Measurements from ENCODE around the gene GPS1.
"Not testable (repeated sequence)": the region's sequence is repeated elsewhere in the genome, so short reads cannot be mapped to it uniquely, and the experiment has no call there.

The GPS1 gene

DNA sequence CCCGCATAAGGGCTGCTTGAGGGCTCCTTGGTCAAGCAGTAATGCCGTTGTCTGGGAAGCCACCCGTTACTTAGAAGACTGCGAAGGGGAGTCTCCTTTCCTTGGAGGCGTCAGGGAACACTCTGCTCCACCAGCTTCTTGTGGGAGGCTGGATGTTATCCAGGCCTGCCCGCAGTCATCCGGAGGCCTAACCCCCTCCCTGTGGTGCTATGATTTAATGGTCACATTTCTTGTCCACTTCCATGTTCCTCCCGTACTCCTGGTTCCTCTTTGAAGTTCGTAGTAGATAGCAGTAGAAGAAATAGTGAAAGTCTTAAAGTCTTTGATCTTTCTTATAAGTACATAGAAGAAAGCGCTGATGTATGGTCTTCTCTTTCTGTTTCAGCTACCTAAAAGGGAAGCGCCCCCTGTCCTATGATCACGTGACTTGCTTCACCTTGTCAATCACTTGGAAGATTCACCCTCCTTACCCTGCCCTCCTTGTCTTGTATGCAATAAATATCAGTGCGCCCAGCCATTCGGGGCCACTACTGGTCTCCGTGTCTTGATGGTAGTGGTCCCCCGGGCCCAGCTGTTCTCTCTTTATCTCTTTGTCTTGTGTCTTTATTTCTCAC is 12.8 kb upstream of the GPS1 start:
- H3K4me1 ChIP-seq (ENCODE audit: control insufficient read depth in 1 of 2, insufficient read depth in 2 of 2, low read length in 2 of 2); H3K4ac ChIP-seq (ENCODE audit: low read depth, low read length); DNase-seq; H3K9me3 ChIP-seq (ENCODE audit: insufficient read depth, low read depth, low read length); H3K4me2 ChIP-seq (ENCODE audit: low read length); H2BK12ac ChIP-seq (ENCODE audit: low read length); H4K91ac ChIP-seq (ENCODE audit: low read depth, low read length); H3K27me3 ChIP-seq (ENCODE audit: insufficient read depth, low read length); H3K18ac ChIP-seq (ENCODE audit: low read length); H2AK5ac ChIP-seq (ENCODE audit: low read length); H3K79me2 ChIP-seq (ENCODE audit: control insufficient read depth, insufficient read depth, low read length, poor library complexity); H3K4me3 ChIP-seq (ENCODE audit: low read depth, low read length); H2BK5ac ChIP-seq (ENCODE audit: low read depth, low read length, poor library complexity); H3K14ac ChIP-seq (ENCODE audit: low read length); H4K12ac ChIP-seq (ENCODE audit: low read depth, low read length); H2BK120ac ChIP-seq (ENCODE audit: insufficient read depth, low read length, poor library complexity); H3K36me3 ChIP-seq (ENCODE audit: control insufficient read depth in 1 of 2, insufficient read depth in 2 of 2, low read length in 2 of 2); H2AFZ ChIP-seq (ENCODE audit: insufficient read depth, low read length, poor library complexity); H3K27ac ChIP-seq (ENCODE audit: low read depth, low read length); H3K79me1 ChIP-seq (ENCODE audit: low read length); H4K8ac ChIP-seq (ENCODE audit: low read depth, low read length); H3K9ac ChIP-seq (ENCODE audit: low read length); H3K23ac ChIP-seq (ENCODE audit: low read length): not testable (repeated sequence)
- WGBS (ENCODE audit: extremely low coverage, insufficient coverage, insufficient read length): no CpG with 5 or more reads among the region's 16 CpGs

- no peaks in the 10 kb centered on the region for H3K27me3 ChIP-seq (ENCODE audit: insufficient read depth, low read length)
- no peak for DNase-seq
- no peak overlapping the region for H3K4me2 ChIP-seq (ENCODE audit: low read length)
- H3K4me3 ChIP-seq (ENCODE audit: low read depth, low read length): no peak overlapping the region
- H3K18ac ChIP-seq (ENCODE audit: low read length): no peak overlapping the region
- H4K91ac ChIP-seq (ENCODE audit: low read depth, low read length): no peak overlapping the region
- no peak overlapping the region for H2BK5ac ChIP-seq (ENCODE audit: low read depth, low read length, poor library complexity)
- H3K9me3 ChIP-seq (ENCODE audit: insufficient read depth, low read depth, low read length): peaks cover 4% of the 10 kb centered on the region
- no peak overlapping the region for H4K8ac ChIP-seq (ENCODE audit: low read depth, low read length)
- no peak overlapping the region for H2BK120ac ChIP-seq (ENCODE audit: insufficient read depth, low read length, poor library complexity)
- peaks cover 4% of the 10 kb centered on the region for H3K79me1 ChIP-seq (ENCODE audit: low read length)
- no CpG with 5 or more reads among the region's 8 CpGs for WGBS (ENCODE audit: extremely low coverage, insufficient coverage, insufficient read length)
- H3K79me2 ChIP-seq (ENCODE audit: control insufficient read depth, insufficient read depth, low read length, poor library complexity): peaks cover 5% of the 10 kb centered on the region
- H3K4me1 ChIP-seq (ENCODE audit: control insufficient read depth in 1 of 2, insufficient read depth in 2 of 2, low read length in 2 of 2): peaks cover 5 to 6% of the 10 kb centered on the region in 2 experiments
- peaks cover 0 to 8% of the 10 kb centered on the region in 2 experiments for H3K36me3 ChIP-seq (ENCODE audit: control insufficient read depth in 1 of 2, insufficient read depth in 2 of 2, low read length in 2 of 2)
- H3K4ac ChIP-seq (ENCODE audit: low read depth, low read length): no peak overlapping the region
- H2AK5ac ChIP-seq (ENCODE audit: low read length): no peak overlapping the region
- no peak overlapping the region for H3K14ac ChIP-seq (ENCODE audit: low read length)
- H3K27ac ChIP-seq (ENCODE audit: low read depth, low read length): no peak overlapping the region
- H4K12ac ChIP-seq (ENCODE audit: low read depth, low read length): no peak overlapping the region
- H3K9ac ChIP-seq (ENCODE audit: low read length): no peak overlapping the region
- H2BK12ac ChIP-seq (ENCODE audit: low read length): no peak overlapping the region
- no peak overlapping the region for H2AFZ ChIP-seq (ENCODE audit: insufficient read depth, low read length, poor library complexity)
- no peak overlapping the region for H3K23ac ChIP-seq (ENCODE audit: low read length)
These were observed 11.9 kb upstream of the GPS1 start for GRCh38 chr17:82039695-82040299.

- Histone ChIP-seq H3K14ac (ENCODE audit: low read length) (no peak overlapping the region), H3K4me2 (ENCODE audit: low read length) (no peak overlapping the region), H4K8ac (ENCODE audit: low read depth, low read length) (no peak overlapping the region), H2BK120ac (ENCODE audit: insufficient read depth, low read length, poor library complexity) (no peak overlapping the region), H2AFZ (ENCODE audit: insufficient read depth, low read length, poor library complexity) (no peak overlapping the region), H3K18ac (ENCODE audit: low read length) (no peak overlapping the region), H3K27me3 (ENCODE audit: insufficient read depth, low read length) (no peaks in the 10 kb centered on the region), H3K79me2 (ENCODE audit: control insufficient read depth, insufficient read depth, low read length, poor library complexity) (peaks cover 5% of the 10 kb centered on the region), H3K4me1 (ENCODE audit: control insufficient read depth in 1 of 2, insufficient read depth in 2 of 2, low read length in 2 of 2) (peaks cover 5% of the 10 kb centered on the region in 2 experiments), H4K91ac (ENCODE audit: low read depth, low read length) (no peak overlapping the region), H2BK12ac (ENCODE audit: low read length) (no peak overlapping the region), H3K23ac (ENCODE audit: low read length) (no peak overlapping the region), H3K9ac (ENCODE audit: low read length) (no peak overlapping the region), H3K9me3 (ENCODE audit: insufficient read depth, low read depth, low read length) (peaks cover 6% of the 10 kb centered on the region), H3K4ac (ENCODE audit: low read depth, low read length) (no peak overlapping the region), H3K27ac (ENCODE audit: low read depth, low read length) (no peak overlapping the region), H2BK5ac (ENCODE audit: low read depth, low read length, poor library complexity) (no peak overlapping the region), H3K79me1 (ENCODE audit: low read length) (peaks cover 4% of the 10 kb centered on the region), H2AK5ac (ENCODE audit: low read length) (no peak overlapping the region), H3K36me3 (ENCODE audit: control insufficient read depth in 1 of 2, insufficient read depth in 2 of 2, low read length in 2 of 2) (no peaks in the 10 kb centered on the region), H3K4me3 (ENCODE audit: low read depth, low read length) (no peak overlapping the region), H4K12ac (ENCODE audit: low read depth, low read length) (no peak overlapping the region)
- no CpG with 5 or more reads among the region's 17 CpGs for WGBS (ENCODE audit: extremely low coverage, insufficient coverage, insufficient read length)
- DNase-seq: no peak
These were observed 10.4 kb upstream of the GPS1 start for GRCh38 chr17:82041144-82041814.

- H2BK5ac ChIP-seq (ENCODE audit: low read depth, low read length, poor library complexity): no peak overlapping the region
- WGBS (ENCODE audit: extremely low coverage, insufficient coverage, insufficient read length): no CpG with 5 or more reads among the region's 9 CpGs
- no peak overlapping the region for H2AK5ac ChIP-seq (ENCODE audit: low read length)
- H2BK120ac ChIP-seq (ENCODE audit: insufficient read depth, low read length, poor library complexity): no peak overlapping the region
- no peaks in the 10 kb centered on the region for H3K27me3 ChIP-seq (ENCODE audit: insufficient read depth, low read length)
- DNase-seq: no peak
- peaks cover 9% of the 10 kb centered on the region for H3K9me3 ChIP-seq (ENCODE audit: insufficient read depth, low read depth, low read length)
- no peaks in the 10 kb centered on the region for H3K79me2 ChIP-seq (ENCODE audit: control insufficient read depth, insufficient read depth, low read length, poor library complexity)
- no peak overlapping the region for H3K23ac ChIP-seq (ENCODE audit: low read length)
- no peak overlapping the region for H3K27ac ChIP-seq (ENCODE audit: low read depth, low read length)
- H3K9ac ChIP-seq (ENCODE audit: low read length): peak overlapping the region; percentile 4
- H3K4me3 ChIP-seq (ENCODE audit: low read depth, low read length): peak overlapping the region; percentile 52
- no peak overlapping the region for H3K4me2 ChIP-seq (ENCODE audit: low read length)
- H3K4me1 ChIP-seq (ENCODE audit: control insufficient read depth in 1 of 2, insufficient read depth in 2 of 2, low read length in 2 of 2): no peaks in the 10 kb centered on the region
- no peak overlapping the region for H2BK12ac ChIP-seq (ENCODE audit: low read length)
- H4K12ac ChIP-seq (ENCODE audit: low read depth, low read length): no peak overlapping the region
- H4K91ac ChIP-seq (ENCODE audit: low read depth, low read length): no peak overlapping the region
- no peak overlapping the region for H4K8ac ChIP-seq (ENCODE audit: low read depth, low read length)
- peaks cover 9% of the 10 kb centered on the region in 2 experiments for H3K36me3 ChIP-seq (ENCODE audit: control insufficient read depth in 1 of 2, insufficient read depth in 2 of 2, low read length in 2 of 2)
- no peak overlapping the region for H2AFZ ChIP-seq (ENCODE audit: insufficient read depth, low read length, poor library complexity)
- H3K14ac ChIP-seq (ENCODE audit: low read length): no peak overlapping the region
- H3K4ac ChIP-seq (ENCODE audit: low read depth, low read length): no peak overlapping the region
- H3K18ac ChIP-seq (ENCODE audit: low read length): no peak overlapping the region
- no peaks in the 10 kb centered on the region for H3K79me1 ChIP-seq (ENCODE audit: low read length)
These were observed 9.0 kb upstream of the GPS1 start for GRCh38 chr17:82042649-82043048.
